SKM-1 treated with dmso at 0.1 percent for 144 hours (cell line): ENCODE measurements around the gene NPY4R.
"Not testable (repeated sequence)": the region's sequence is repeated elsewhere in the genome, so short reads cannot be mapped to it uniquely, and the experiment has no call there.

ENCODE experiments used
- DNase-seq: peaks from one replicate; lab custom pipeline; 2025; ENCODE audit not compliant: unreplicated experiment; lab: John Stamatoyannopoulos, UW

The NPY4R gene

DNA sequence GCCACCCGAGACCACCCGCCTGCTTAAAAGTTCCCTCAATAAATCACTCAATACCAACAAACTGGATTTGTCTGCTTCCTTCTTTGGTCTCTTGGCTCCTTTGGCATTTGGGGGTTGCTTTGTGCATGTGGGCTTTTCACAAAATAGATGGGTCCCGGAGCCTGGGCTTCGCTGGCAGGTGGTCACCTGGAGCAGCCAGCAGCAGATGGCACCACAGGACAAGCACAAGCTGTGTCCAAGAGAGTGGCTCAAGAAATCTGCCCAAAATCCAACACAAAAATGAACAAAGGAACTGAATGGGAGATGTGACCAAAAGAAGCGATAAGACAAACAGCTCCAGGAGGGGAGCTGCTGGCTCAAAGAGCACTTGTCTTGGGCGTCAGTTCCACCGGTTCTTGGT is 6.2 kb downstream of the NPY4R start:
- not testable (repeated sequence) for DNase-seq

DNA sequence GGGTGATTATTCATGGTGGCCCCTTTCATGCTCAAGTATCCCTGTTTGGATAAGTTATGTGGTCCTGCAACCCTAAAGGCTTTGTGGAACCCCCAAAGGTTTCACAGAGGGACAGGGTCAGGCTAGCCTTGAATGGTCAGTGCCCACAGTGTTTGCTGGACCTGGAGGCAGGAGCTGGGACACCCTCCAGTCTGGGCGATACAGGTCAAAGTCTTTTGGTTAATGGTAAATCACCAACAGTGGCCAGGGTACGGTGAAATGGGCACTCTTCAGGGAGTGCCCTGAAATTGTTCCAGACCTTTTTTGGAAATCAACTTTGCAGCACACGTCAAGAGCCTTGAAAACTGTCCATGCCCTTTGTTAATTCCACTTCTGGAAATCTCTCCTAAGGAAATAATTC is 8.7 kb downstream of the NPY4R start:
- not testable (repeated sequence) for DNase-seq

DNA sequence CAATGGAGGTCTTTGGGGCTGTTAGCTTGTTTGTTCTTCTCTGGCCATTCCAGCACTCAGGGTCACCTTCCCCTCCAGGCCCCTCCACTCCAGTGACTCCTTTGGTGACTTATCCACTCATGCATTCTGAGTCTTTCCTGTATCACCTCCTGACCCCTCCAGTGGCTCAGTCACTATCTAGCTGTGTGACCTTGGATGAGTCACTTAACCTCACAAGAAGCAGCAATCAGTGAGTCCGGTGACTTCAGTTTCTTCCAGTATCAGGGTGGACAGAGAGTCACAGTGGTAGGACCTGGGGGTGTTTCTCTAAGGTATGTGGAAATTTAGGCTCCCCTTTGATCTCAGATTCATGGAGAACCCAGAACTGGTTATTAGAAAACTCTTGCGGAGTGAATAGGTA is 9.8 kb downstream of the NPY4R start:
- not testable (repeated sequence) for DNase-seq

GRCh38 chr10:46451365-46451764 is 14.4 kb downstream of the NPY4R start:
- DNase-seq = not testable (repeated sequence)

- DNase-seq = not testable (repeated sequence)
These were observed 14.9 kb downstream of the NPY4R start for GRCh38 chr10:46450829-46451228.

DNA sequence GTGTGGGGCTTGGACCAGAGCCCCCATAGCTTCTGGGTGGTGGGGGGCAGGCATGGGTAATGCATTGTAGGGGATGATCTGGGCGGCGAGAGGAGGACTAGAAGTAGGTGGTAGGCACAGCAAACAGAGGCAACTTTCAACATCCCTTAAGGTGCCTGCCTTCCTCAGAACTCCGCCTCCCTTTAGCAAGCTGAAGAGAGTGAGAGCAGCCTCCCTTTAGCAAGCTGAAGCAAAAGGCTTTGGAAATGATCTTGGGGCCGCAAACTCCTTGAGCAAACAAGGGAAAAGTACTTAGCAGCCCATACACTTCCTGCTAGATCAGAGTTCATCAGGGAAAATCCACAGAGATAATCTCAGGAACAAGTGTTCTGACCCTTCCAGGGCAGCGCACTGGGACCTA is 18.3 kb downstream of the NPY4R start:
- not testable (repeated sequence) for DNase-seq

GRCh38 chr10:46445389-46446122 is 20.2 kb downstream of the NPY4R start:
- not testable (repeated sequence) for DNase-seq

- DNase-seq = not testable (repeated sequence)
These were observed 22.3 kb downstream of the NPY4R start for GRCh38 chr10:46443422-46443821.

GRCh38 chr10:46442706-46443275 is 23.0 kb downstream of the NPY4R start:
- not testable (repeated sequence) for DNase-seq

DNA sequence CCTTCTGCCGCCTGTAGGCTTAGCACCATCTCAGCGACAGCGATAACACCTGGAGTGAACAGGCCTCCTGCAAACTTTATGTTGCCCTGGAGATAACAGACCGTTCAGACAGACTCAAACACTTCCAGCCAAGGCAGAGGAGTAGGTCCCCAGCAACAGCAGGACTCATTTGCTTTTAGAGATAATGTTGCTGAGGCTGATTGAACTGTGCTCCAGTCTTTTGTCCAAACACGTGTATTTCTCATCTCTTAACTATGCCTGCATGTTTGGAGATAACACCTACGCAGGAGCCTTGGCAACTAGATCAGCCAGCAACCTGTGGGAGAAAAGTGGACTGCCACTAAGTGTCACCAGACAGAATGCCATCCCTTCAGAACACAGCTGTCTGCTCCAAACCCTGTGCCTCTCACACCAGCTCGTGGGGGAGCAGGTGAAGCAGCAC is 23.9 kb downstream of the NPY4R start:
- not testable (repeated sequence) for DNase-seq

GRCh38 chr10:46440942-46441341 is 24.8 kb downstream of the NPY4R start:
- not testable (repeated sequence) for DNase-seq

DNA sequence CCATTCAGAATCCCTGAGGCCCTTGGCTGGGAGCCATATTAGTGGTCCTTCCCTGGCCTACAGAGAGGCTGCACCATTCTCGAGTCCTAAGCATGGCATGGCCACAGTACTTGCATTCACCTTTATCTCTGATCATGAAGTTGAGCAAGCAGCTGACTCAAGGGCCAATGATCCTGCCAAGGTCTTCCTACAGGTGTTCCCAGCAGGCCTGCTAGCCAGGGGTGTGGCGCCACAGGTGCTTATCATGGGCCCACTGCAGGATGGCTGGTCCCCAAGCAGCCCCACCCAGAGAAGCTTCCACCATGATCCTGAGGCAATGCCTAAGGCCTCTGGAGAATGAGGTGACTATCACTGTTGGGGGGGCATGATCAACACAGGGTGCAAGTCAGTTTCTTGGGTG is 42.2 kb downstream of the NPY4R start:
- not testable (repeated sequence) for DNase-seq

GRCh38 chr10:46419570-46420379 is 46.0 kb downstream of the NPY4R start:
- not testable (repeated sequence) for DNase-seq

DNA sequence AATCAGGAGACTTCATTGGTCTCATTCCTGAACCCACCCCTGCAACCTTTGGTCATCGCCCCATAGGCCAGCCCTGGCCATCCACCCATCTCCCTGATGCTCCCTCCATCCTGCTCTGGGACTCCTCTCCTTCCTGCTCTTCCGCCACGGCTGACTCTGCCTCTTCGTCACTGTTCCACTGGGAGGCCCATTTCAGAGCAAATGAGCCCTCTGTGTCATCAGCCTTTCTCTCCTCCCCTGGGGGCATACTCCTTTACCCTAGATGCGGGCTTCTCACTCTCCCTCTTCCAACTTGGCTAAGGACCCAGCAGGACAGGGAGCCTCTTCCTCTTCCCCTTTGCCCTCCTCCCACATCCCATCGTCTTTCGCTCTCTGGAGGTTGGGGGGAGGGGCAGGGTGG is 47.5 kb downstream of the NPY4R start:
- not testable (repeated sequence) for DNase-seq

DNA sequence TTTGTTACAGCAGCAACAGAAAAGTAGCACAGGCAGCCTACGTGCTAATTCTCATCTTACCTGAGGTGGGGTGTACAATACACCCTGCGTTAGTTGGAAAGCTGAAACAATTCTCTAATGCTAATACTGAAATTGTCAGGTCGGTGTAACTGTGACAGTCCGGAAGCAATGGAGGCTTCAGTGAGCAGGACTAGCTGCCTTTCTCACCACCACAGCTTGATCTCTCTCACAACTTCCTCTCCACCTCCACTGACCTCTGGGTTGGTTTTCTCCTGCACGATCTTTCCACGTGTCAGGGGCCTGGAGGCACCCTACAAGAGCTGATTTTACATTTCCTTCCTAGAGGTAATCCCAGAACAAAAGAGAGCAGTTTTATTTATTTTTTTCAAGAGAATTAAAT is 50.5 kb downstream of the NPY4R start:
- not testable (repeated sequence) for DNase-seq

DNA sequence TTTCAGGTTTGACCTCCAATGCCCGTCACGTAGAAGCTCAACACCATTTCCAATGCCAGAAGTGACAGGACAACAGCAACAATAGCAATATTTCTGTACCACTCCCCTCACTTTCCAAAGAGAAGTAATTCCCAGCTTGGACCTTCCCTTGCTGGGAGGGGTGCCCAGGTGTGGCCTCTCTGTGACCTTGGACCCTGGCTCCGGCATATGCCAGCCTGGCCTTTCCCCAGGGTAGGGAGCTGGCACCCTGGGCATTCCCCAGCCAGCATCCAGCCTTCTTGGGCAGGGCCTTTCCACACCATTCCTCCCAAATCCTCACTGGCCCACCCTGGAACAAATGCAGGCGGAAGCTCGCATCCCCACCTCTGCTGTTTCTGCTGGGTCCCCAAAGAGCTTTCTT is 53.1 kb downstream of the NPY4R start:
- not testable (repeated sequence) for DNase-seq

DNA sequence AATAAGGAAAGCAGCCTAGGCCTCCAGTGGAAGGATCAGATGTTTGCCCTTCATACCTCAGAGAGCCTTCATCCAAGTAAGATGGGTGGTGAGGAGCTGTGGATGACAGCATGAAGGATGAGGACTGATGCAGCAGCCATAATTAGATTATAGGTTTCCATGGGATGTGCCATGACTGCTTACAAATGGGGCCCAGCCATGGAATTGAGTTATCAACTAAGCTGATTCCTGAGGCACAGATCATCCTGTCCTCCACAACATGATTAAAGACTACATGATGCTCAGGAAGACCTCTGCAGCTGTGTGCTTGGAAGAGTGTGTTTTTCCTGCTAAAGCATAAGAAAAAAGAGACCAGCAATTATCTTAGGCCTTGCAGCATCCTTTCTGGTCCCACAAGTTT is 54.6 kb downstream of the NPY4R start:
- not testable (repeated sequence) for DNase-seq
